PC-3 (cell line): ENCODE data around the gene MPHOSPH9.

ENCODE experiments used
- EZH2 ChIP-seq: fragments of 300-600 bp; sonication (generic); IDR thresholded peaks from one replicate; pipeline ENCODE4 v1.6.1; 2017; ENCODE audit warnings: antibody characterized with exemption, mild to moderate bottlenecking, low read length; ENCODE audit not compliant: unreplicated experiment
- TF ChIP-seq, protein P1 (sequence below): fragments of 300-600 bp; sonication (generic); conservative IDR thresholded peaks from 2 replicates; pipeline ENCODE4 v1.5.1; 2017; ENCODE audit warnings: antibody characterized with exemption, low read depth, mild to moderate bottlenecking, low read length

- no peak for TF ChIP-seq EZH2
- TF ChIP-seq, protein P1, sequence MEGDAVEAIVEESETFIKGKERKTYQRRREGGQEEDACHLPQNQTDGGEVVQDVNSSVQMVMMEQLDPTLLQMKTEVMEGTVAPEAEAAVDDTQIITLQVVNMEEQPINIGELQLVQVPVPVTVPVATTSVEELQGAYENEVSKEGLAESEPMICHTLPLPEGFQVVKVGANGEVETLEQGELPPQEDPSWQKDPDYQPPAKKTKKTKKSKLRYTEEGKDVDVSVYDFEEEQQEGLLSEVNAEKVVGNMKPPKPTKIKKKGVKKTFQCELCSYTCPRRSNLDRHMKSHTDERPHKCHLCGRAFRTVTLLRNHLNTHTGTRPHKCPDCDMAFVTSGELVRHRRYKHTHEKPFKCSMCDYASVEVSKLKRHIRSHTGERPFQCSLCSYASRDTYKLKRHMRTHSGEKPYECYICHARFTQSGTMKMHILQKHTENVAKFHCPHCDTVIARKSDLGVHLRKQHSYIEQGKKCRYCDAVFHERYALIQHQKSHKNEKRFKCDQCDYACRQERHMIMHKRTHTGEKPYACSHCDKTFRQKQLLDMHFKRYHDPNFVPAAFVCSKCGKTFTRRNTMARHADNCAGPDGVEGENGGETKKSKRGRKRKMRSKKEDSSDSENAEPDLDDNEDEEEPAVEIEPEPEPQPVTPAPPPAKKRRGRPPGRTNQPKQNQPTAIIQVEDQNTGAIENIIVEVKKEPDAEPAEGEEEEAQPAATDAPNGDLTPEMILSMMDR: no peak
These were observed 49.2 kb upstream of the MPHOSPH9 start for GRCh38 chr12:123282111-123282510.
